Retinal pigment epithelial cell (primary cell): ENCODE data around the gene NRK.
A peak's percentile ranks its signal among the peaks of the same experiment; 100 is the strongest.

ENCODE experiments used
- DNase-seq: peaks from one replicate; pipeline ENCODE4 v3.0.0-alpha.2; 2010; ENCODE audit warnings: low read depth
- H3K4me3 ChIP-seq: 2 replicates; pipeline ENCODE4 v1.5.1; 2011; ENCODE audit warnings: mild to moderate bottlenecking, low read length, control low read depth, moderate library complexity
- TF ChIP-seq, protein P1 (sequence below): conservative IDR thresholded peaks from 2 replicates; pipeline ENCODE4 v1.5.1; 2011; ENCODE audit warnings: low read depth, low read length, control low read depth, inconsistent platforms

The NRK gene

DNA sequence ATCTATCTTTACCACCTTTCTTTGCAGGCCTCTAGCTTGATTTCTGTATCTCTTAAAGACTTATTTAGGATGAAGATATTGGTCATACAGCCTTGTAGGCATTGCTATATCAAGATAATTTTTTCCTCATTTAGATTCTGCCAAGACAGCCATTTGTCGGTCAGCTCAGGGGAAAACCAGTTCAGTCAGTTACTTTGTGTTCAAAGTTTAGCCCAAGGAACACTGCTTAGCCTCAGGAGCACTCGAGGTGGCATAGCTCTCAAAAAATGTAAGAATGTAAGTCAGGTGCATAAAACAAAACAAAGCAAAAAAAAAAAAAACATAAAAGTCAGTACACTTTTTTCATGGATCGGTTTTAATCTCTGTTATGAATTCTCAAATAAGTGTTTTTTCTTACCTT lies 43.4 kb downstream of the NRK start:
- TF ChIP-seq, protein P1, sequence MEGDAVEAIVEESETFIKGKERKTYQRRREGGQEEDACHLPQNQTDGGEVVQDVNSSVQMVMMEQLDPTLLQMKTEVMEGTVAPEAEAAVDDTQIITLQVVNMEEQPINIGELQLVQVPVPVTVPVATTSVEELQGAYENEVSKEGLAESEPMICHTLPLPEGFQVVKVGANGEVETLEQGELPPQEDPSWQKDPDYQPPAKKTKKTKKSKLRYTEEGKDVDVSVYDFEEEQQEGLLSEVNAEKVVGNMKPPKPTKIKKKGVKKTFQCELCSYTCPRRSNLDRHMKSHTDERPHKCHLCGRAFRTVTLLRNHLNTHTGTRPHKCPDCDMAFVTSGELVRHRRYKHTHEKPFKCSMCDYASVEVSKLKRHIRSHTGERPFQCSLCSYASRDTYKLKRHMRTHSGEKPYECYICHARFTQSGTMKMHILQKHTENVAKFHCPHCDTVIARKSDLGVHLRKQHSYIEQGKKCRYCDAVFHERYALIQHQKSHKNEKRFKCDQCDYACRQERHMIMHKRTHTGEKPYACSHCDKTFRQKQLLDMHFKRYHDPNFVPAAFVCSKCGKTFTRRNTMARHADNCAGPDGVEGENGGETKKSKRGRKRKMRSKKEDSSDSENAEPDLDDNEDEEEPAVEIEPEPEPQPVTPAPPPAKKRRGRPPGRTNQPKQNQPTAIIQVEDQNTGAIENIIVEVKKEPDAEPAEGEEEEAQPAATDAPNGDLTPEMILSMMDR: no peak
- no peak for DNase-seq
- H3K4me3 ChIP-seq: no peak overlapping the region

DNA sequence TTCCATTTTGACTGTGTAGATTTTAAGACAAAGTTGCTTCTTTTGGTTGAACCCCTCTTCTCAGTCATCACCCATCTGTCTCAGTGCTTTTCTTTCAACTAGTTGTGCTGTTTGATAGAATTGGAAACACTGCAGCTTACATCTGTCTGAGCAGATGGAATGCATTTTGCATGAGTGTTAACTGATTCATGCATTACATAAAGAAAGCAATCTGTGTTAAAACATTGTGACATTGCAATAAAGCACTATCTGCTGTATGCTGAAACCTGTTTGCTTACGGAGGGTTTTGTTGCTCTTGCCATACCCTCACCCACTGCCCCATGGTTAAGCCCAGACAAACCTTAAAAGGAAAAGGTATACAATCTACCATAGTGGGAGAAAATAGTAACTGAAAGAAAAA lies 47.4 kb downstream of the NRK start:
- DNase-seq: no peak
- no peak overlapping the region for H3K4me3 ChIP-seq
- TF ChIP-seq, protein P1: no peak

DNA sequence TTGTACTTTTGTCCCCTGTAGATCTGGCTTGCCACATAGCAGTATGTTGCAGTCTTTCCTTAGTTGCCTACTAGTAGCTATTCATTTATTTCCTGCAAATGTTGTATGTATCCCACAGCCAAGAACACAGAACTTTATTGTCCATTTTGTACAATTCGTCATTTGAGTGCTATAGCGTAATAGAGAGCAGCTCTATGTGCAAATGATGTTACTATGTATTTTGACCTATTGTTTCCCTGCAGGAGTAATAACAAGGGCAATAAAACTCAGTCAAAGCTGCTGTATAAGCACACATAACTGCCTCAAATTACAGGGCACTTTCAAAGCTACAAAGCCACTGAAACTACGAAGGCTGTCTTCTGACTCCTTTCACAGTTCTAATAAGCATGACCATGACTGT lies 48.1 kb downstream of the NRK start:
- DNase-seq: no peak
- TF ChIP-seq, protein P1: no peak
- H3K4me3 ChIP-seq: no peak overlapping the region

DNA sequence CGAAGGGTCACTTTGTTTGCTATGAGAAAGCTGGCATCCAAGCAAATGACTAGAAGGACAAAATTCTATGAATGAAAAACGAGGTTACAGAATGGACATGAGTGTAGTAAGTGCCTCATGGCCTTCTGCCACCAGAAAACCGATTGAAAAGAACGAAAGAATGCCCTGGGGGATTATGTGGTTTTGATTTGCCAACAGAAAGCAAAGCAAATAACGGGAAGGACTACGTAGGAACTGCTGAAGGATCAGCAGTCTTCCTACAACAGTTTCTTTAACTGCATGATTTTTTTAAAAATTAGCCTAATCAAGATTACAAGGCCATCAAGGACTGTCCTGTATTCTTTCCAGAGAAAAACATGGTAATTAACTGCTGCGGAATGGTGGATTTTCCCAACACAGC lies 50.6 kb downstream of the NRK start:
- DNase-seq: no peak
- TF ChIP-seq, protein P1: no peak

DNA sequence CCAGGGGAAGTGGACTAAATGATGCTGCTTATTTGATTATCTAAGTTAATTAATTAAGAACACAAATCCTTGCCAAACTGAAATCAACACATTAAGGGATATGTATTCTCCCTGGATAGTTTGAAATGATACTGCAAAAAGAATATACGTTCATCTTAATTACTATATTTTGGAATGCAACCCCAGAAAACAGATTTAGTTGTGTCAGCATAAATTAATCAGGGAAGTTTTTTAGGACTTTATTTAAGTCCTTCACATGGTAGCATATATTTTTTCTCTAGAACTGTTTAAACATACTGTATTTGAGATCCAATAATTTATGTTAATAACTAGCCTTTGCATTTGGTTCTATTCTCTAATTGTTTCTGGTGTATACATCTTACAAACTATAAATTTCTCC lies 52.5 kb downstream of the NRK start:
- H3K4me3 ChIP-seq: no peak overlapping the region
- DNase-seq: no peak
- TF ChIP-seq, protein P1: no peak

More for the DNA sequence above, 50.6 kb downstream of the NRK start:
- no peak overlapping the region for H3K4me3 ChIP-seq

DNA sequence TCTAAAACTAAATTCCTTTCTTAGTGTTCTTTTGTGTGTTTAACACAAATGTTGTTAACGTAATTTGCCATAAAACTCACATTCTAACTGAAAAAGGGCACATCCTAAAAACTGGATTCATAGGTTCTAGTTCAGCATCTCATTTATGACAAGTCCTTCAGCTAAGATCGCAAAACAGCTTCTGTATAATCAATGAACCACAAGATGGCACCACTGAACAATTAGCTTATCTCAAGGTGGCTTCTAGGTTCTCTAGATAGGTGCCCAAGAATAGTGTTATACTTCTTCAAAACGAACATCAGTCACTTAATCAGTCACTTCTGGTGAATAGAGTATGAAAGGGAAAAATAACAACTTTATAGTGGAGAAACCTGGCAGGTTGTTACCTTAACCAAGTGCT lies 54.3 kb downstream of the NRK start:
- no peak for DNase-seq
- TF ChIP-seq, protein P1: peak; percentile 44
- H3K4me3 ChIP-seq: no peak overlapping the region

DNA sequence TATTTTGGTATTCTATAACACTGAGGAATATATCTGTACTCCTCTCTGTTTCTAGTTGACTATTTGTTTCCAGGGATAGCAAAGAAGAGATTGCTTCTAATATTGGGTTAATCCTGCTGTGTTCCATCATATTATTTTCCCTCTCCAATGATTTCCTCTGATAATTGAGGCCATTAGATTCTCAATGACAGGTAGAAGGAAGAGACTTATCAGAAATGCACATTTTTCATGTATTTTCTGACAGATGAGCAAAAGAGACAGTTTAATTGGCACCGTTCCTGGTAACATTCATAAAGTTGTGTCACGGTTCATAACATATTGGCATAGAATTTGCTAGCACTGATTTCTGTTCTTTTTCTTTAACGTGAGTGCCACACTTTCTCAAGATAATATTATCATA lies 58.2 kb downstream of the NRK start:
- TF ChIP-seq, protein P1: no peak
- H3K4me3 ChIP-seq: no peak overlapping the region
- DNase-seq: no peak
